Measurements from ENCODE around the gene MYT1.

DNA sequence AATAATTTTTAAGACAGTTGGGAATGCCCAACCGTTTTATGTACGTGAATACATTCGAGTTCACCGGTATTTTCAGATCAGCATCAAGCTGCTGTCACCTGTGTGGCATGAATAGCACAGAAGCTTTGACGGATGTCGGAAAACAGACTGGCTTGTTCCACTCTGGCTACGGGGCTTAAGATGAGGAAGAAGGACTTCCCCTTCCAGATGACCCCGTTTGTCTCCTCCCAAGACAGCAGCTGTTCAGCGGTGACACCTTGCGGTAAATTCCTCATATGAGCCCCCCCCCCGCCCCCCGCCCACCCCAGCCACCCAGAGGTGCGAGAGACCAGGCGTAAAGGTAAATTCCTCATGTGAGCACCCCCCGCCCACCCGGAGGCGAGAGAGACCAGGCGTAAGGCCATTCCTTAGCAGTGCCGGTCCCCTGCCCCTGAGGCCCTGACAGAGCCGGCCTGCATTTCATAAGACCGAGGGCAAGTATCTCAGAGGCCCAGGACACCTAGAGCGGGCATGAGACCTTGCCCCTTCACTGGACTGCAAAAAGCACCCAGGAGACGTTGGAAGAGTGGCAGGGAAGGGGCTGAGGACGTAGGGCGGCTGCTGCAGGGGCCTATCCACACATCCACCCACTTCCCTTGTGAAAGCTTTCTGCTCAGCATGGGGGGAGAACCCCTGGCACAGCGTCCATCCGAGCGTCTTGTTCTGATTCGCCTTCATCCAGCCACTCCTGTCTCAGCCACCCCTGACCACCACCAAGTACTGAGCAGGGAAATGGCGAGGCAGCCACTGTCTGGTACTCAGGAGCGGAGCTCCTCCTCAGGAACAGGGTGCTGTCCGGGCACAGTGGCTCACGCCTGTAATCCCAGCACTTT is 84.0 kb downstream of the MYT1 start:
- TF ChIP-seq, protein P1, sequence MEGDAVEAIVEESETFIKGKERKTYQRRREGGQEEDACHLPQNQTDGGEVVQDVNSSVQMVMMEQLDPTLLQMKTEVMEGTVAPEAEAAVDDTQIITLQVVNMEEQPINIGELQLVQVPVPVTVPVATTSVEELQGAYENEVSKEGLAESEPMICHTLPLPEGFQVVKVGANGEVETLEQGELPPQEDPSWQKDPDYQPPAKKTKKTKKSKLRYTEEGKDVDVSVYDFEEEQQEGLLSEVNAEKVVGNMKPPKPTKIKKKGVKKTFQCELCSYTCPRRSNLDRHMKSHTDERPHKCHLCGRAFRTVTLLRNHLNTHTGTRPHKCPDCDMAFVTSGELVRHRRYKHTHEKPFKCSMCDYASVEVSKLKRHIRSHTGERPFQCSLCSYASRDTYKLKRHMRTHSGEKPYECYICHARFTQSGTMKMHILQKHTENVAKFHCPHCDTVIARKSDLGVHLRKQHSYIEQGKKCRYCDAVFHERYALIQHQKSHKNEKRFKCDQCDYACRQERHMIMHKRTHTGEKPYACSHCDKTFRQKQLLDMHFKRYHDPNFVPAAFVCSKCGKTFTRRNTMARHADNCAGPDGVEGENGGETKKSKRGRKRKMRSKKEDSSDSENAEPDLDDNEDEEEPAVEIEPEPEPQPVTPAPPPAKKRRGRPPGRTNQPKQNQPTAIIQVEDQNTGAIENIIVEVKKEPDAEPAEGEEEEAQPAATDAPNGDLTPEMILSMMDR (IDR thresholded peaks at IDR 0.05), result no peak
- no peak for TF ChIP-seq POLR2A (IDR thresholded peaks at IDR 0.05)
